ENCODE data around the gene RNF157.

DNA sequence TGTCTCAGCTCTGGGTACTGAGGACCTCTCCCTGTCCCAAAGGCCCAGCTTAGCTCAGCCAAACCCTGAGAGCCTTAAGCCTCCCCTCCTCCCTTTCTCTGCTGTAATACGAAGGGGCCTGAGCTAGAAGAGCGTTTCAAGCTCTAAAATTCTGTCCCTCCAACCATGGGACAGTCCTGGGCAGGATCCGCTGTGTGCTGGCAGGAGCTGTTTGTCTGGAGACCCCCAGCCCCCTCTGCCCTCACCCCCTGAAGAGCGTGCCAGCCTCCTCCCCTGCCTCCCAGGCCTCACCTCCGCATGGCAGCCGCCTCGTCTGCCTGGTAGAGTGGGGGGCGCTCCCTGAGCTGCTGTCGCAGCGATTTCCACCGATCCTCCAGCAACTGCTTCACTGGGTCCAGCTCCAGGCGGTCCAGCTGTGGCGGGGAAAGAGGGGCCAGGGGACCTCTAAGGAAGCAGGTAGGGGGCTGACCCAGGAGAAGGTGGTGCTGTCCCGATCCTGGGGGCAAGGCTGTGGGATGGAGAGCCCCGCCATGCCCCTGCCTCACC, 39.5 kb upstream of the RNF157 start:
- TF ChIP-seq, protein P1, sequence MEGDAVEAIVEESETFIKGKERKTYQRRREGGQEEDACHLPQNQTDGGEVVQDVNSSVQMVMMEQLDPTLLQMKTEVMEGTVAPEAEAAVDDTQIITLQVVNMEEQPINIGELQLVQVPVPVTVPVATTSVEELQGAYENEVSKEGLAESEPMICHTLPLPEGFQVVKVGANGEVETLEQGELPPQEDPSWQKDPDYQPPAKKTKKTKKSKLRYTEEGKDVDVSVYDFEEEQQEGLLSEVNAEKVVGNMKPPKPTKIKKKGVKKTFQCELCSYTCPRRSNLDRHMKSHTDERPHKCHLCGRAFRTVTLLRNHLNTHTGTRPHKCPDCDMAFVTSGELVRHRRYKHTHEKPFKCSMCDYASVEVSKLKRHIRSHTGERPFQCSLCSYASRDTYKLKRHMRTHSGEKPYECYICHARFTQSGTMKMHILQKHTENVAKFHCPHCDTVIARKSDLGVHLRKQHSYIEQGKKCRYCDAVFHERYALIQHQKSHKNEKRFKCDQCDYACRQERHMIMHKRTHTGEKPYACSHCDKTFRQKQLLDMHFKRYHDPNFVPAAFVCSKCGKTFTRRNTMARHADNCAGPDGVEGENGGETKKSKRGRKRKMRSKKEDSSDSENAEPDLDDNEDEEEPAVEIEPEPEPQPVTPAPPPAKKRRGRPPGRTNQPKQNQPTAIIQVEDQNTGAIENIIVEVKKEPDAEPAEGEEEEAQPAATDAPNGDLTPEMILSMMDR (IDR thresholded peaks at IDR 0.05; ENCODE audit: low read depth, low read length, poor library complexity, severe bottlenecking), result no peak
- no peak for TF ChIP-seq EZH2phosphoT487 (IDR thresholded peaks at IDR 0.05; ENCODE audit: borderline replicate concordance, low read length)

Data from DOHH2 (cell line).